WTC11 (cell line): Measurements from ENCODE around the gene IGFBP4.

Source experiments
- CREB1 ChIP-seq: sonication (generic); formaldehyde crosslinking; IDR thresholded peaks from 2 replicates; pipeline ENCODE4 v1.8.0; 2023; ENCODE audit warnings: mild to moderate bottlenecking, missing genetic modification reagents
- MLX ChIP-seq: sonication (generic); formaldehyde crosslinking; IDR thresholded peaks from 2 replicates; pipeline ENCODE4 v1.8.1; 2023; ENCODE audit warnings: mild to moderate bottlenecking, missing genetic modification reagents, moderate library complexity
- NFE2L1 ChIP-seq: sonication (generic); formaldehyde crosslinking; IDR thresholded peaks from 2 replicates; pipeline ENCODE4 v1.8.1; 2023; ENCODE audit warnings: missing genetic modification reagents
- TCF7 ChIP-seq: sonication (generic); formaldehyde crosslinking; IDR thresholded peaks from 2 replicates; pipeline ENCODE4 v1.8.0; 2022; ENCODE audit warnings: mild to moderate bottlenecking, low read depth, missing genetic modification reagents, moderate library complexity
- ZNF396 ChIP-seq: fragments of 250-450 bp; sonication (Bioruptor Pico); IDR thresholded peaks from 2 replicates; pipeline ENCODE4 v1.8.0; 2021; ENCODE audit warnings: mild to moderate bottlenecking, moderate library complexity, borderline replicate concordance
- ZNF671 ChIP-seq: fragments of 250-450 bp; sonication (Bioruptor Pico); IDR thresholded peaks from 2 replicates; pipeline ENCODE4 v1.8.0; 2021; ENCODE audit warnings: mild to moderate bottlenecking
- TF ChIP-seq, protein P1 (sequence below): sonication (generic); formaldehyde crosslinking; IDR thresholded peaks from 2 replicates; pipeline ENCODE4 v1.8.1; 2023; ENCODE audit warnings: mild to moderate bottlenecking, missing genetic modification reagents
- TF ChIP-seq, protein P2 (sequence below): fragments of 200-600 bp; IDR thresholded peaks from 2 replicates; pipeline ENCODE4 v1.8.0; 2022; ENCODE audit warnings: antibody characterized with exemption
- TF ChIP-seq, protein P3 (sequence below): sonication (generic); formaldehyde crosslinking; conservative IDR thresholded peaks from 2 replicates; pipeline ENCODE4 v1.8.1; 2022; ENCODE audit warnings: mild to moderate bottlenecking, missing genetic modification reagents

- TF ChIP-seq, protein P1, sequence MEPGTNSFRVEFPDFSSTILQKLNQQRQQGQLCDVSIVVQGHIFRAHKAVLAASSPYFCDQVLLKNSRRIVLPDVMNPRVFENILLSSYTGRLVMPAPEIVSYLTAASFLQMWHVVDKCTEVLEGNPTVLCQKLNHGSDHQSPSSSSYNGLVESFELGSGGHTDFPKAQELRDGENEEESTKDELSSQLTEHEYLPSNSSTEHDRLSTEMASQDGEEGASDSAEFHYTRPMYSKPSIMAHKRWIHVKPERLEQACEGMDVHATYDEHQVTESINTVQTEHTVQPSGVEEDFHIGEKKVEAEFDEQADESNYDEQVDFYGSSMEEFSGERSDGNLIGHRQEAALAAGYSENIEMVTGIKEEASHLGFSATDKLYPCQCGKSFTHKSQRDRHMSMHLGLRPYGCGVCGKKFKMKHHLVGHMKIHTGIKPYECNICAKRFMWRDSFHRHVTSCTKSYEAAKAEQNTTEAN = no peak
- TF ChIP-seq ZNF396 (CRISPR knock-in tag) (no peak), CREB1 (no peak), NFE2L1 (CRISPR knock-in tag) (no peak), MLX (CRISPR knock-in tag) (no peak), ZNF671 (no peak), TCF7 (no peak)
- TF ChIP-seq, protein P2, sequence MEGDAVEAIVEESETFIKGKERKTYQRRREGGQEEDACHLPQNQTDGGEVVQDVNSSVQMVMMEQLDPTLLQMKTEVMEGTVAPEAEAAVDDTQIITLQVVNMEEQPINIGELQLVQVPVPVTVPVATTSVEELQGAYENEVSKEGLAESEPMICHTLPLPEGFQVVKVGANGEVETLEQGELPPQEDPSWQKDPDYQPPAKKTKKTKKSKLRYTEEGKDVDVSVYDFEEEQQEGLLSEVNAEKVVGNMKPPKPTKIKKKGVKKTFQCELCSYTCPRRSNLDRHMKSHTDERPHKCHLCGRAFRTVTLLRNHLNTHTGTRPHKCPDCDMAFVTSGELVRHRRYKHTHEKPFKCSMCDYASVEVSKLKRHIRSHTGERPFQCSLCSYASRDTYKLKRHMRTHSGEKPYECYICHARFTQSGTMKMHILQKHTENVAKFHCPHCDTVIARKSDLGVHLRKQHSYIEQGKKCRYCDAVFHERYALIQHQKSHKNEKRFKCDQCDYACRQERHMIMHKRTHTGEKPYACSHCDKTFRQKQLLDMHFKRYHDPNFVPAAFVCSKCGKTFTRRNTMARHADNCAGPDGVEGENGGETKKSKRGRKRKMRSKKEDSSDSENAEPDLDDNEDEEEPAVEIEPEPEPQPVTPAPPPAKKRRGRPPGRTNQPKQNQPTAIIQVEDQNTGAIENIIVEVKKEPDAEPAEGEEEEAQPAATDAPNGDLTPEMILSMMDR = no peak
- TF ChIP-seq, protein P3, sequence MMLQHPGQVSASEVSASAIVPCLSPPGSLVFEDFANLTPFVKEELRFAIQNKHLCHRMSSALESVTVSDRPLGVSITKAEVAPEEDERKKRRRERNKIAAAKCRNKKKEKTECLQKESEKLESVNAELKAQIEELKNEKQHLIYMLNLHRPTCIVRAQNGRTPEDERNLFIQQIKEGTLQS (CRISPR knock-in tag) = no peak
Observed at GRCh38 chr17:40460604-40460967, 17.3 kb downstream of the IGFBP4 start.
